KMS-11 (cell line): ENCODE data around the gene RUNDC3A.

ENCODE experiments used
- H2AFZ ChIP-seq: fragments of 200-600 bp; sonication (generic); 2 replicates; pipeline ENCODE4 v1.6.1; 2016; ENCODE audit warnings: antibody characterized with exemption, mixed run types, low read depth
- H3K27ac ChIP-seq: fragments of 200-600 bp; sonication (generic); 2 replicates; pipeline ENCODE4 v1.6.1; 2016; ENCODE audit warnings: mild to moderate bottlenecking, mixed run types
- H3K27me3 ChIP-seq: fragments of 200-600 bp; sonication (generic); 2 replicates; pipeline ENCODE4 v1.6.1; 2017; ENCODE audit warnings: mild to moderate bottlenecking, low read depth, mixed run types, moderate library complexity; ENCODE audit not compliant: insufficient read depth
- H3K36me3 ChIP-seq: fragments of 200-600 bp; sonication (generic); 2 replicates; pipeline ENCODE4 v1.6.1; 2017; ENCODE audit warnings: mild to moderate bottlenecking, mixed run types; ENCODE audit not compliant: insufficient read depth
- H3K4me1 ChIP-seq: fragments of 200-600 bp; sonication (generic); 2 replicates; pipeline ENCODE4 v1.6.1; 2016; ENCODE audit warnings: mild to moderate bottlenecking, low read depth, mixed run types; ENCODE audit not compliant: poor library complexity, severe bottlenecking
- H3K4me2 ChIP-seq: fragments of 200-600 bp; sonication (generic); 2 replicates; pipeline ENCODE4 v1.7.0; 2016; ENCODE audit warnings: mild to moderate bottlenecking, mixed run types
- H3K4me3 ChIP-seq: fragments of 200-600 bp; sonication (generic); IDR thresholded peaks from 2 replicates; pipeline ENCODE4 v1.6.1; 2017; ENCODE audit warnings: low read depth, low read length, mixed read lengths; ENCODE audit not compliant: insufficient read depth
- H3K79me2 ChIP-seq: fragments of 200-600 bp; sonication (generic); 2 replicates; pipeline ENCODE4 v1.6.1; 2016; ENCODE audit warnings: low read depth, mixed run types; ENCODE audit not compliant: insufficient read depth
- H3K9ac ChIP-seq: fragments of 200-600 bp; sonication (generic); 2 replicates; pipeline ENCODE4 v1.6.1; 2016; ENCODE audit warnings: mild to moderate bottlenecking, mixed run types
- H4K20me1 ChIP-seq: fragments of 200-600 bp; sonication (generic); 2 replicates; pipeline ENCODE4 v1.6.1; 2016; ENCODE audit warnings: mild to moderate bottlenecking, mixed run types; ENCODE audit not compliant: insufficient read depth
- CTCF ChIP-seq: fragments of 200-600 bp; sonication (generic); conservative IDR thresholded peaks from 2 replicates; pipeline ENCODE4 v1.6.1; 2017; ENCODE audit warnings: low read depth, mild to moderate bottlenecking, antibody characterized with exemption, low read length, moderate library complexity, mixed read lengths

RUNDC3A gene

DNA sequence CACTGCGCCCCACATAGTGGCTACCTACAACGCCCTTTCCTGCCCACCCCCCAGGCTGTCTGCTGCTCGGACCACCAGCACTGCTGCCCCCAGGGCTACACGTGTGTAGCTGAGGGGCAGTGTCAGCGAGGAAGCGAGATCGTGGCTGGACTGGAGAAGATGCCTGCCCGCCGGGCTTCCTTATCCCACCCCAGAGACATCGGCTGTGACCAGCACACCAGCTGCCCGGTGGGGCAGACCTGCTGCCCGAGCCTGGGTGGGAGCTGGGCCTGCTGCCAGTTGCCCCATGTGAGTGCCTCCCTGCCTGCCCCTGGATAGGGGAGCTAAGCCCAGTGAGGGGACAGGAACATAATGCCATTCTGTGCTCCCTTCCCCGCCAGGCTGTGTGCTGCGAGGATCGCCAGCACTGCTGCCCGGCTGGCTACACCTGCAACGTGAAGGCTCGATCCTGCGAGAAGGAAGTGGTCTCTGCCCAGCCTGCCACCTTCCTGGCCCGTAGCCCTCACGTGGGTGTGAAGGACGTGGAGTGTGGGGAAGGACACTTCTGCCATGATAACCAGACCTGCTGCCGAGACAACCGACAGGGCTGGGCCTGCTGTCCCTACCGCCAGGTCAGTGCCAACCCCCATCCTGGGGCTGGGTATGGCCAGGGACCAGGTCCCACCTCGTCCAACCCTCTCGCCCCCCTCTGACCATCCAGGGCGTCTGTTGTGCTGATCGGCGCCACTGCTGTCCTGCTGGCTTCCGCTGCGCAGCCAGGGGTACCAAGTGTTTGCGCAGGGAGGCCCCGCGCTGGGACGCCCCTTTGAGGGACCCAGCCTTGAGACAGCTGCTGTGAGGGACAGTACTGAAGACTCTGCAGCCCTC, 43.8 kb downstream of the RUNDC3A start:
- Histone ChIP-seq H3K9ac (no peak overlapping the region), H3K27ac (no peak overlapping the region), H3K27me3 (no peaks in the 10 kb centered on the region), H3K79me2 (no peaks in the 10 kb centered on the region), H3K4me2 (no peak overlapping the region), H3K4me3 (no peak overlapping the region), H2AFZ (no peak overlapping the region), H3K4me1 (peaks cover 12% of the 10 kb centered on the region), H3K36me3 (no peaks in the 10 kb centered on the region), H4K20me1 (no peaks in the 10 kb centered on the region)
- no peak for TF ChIP-seq CTCF

DNA sequence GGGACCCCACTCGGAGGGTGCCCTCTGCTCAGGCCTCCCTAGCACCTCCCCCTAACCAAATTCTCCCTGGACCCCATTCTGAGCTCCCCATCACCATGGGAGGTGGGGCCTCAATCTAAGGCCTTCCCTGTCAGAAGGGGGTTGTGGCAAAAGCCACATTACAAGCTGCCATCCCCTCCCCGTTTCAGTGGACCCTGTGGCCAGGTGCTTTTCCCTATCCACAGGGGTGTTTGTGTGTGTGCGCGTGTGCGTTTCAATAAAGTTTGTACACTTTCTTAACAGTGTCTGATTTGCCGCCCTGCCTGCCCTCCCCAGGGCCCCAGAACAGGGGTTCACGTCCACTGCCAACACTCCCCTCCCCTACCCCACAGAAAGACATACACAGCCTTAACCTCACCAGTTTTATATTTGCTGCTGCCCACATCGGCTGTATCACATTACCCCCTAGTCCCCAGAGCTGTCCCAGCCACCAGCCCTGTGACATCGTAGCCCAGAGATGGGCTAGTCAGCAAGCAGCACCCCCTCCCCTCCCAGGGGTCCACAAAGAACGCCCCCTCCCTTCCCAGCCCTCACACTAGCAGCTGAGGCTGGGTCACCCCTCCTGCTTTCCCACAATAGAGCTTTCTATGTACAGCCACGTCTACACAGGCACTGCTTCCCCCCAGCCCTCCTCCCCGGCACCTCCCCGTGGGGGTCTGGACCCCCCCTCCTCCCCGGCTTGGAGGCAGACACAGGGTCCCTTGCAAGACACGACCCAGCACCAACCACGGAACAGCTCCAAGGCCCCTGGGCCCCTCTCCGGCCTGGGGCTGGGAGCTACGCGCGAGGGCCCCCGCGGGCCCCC, 44.6 kb downstream of the RUNDC3A start:
- TF ChIP-seq CTCF = no peak
- no peaks in the 10 kb centered on the region for H4K20me1 ChIP-seq
- no peaks in the 10 kb centered on the region for H3K27me3 ChIP-seq
- H2AFZ ChIP-seq = no peak overlapping the region
- H3K4me3 ChIP-seq = no peak overlapping the region
- H3K4me1 ChIP-seq = peaks cover 6% of the 10 kb centered on the region
- H3K9ac ChIP-seq = no peak overlapping the region
- H3K27ac ChIP-seq = no peak overlapping the region
- H3K36me3 ChIP-seq = no peaks in the 10 kb centered on the region
- no peak overlapping the region for H3K4me2 ChIP-seq
- no peaks in the 10 kb centered on the region for H3K79me2 ChIP-seq

DNA sequence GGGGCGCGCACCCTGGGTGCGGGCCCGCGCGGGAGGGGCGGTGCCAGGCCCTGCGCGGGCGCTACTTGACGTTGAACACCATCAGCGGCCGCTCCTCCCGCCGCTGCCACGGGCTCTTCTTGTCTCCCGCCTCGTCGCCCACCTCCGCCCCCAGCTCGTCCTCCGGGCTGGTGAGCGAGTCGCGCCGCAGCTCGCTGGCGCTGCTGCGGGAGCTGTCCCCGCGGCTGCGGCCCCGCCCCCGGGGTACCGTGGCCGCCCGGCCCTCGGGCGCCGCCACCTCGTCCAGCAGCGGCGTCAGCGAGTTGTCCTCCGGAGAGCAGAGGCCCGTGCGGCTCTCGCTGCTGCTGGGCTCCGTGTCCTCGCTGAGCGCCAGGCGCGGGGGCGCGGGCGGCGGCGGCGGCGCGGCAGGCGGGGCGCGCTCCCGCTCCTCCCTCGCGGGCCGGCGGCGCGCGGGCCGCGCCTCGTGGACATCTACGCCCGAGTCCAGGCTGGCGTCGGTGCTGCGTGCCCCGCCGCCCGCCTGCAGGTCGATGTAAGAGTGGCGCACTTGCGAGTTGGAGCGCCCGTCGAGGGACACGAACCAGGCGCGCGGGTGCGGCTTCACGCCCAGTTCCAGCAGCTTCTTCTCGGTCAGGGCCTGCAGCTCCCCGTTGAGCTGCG, 45.4 kb downstream of the RUNDC3A start:
- no peaks in the 10 kb centered on the region for H3K36me3 ChIP-seq
- H3K79me2 ChIP-seq = no peaks in the 10 kb centered on the region
- H2AFZ ChIP-seq = no peak overlapping the region
- H3K27me3 ChIP-seq = no peaks in the 10 kb centered on the region
- TF ChIP-seq CTCF = no peak
- no peak overlapping the region for H3K4me3 ChIP-seq
- H3K4me2 ChIP-seq = no peak overlapping the region
- H3K27ac ChIP-seq = no peak overlapping the region
- H3K4me1 ChIP-seq = peaks cover under 1% of the 10 kb centered on the region
- no peak overlapping the region for H3K9ac ChIP-seq
- no peaks in the 10 kb centered on the region for H4K20me1 ChIP-seq
